IPS-18c (cell line): ENCODE data around the gene SREBF1.

Source experiments
- H3K4me3 ChIP-seq: 2 replicates; pipeline ENCODE4 v1.7.0; 2013; ENCODE audit warnings: low read depth, mild to moderate bottlenecking, low read length, moderate library complexity; ENCODE audit not compliant: insufficient read depth
- H3K9me3 ChIP-seq: one replicate; pipeline ENCODE4 v1.6.1; 2013; ENCODE audit warnings: mild to moderate bottlenecking, low read length, moderate library complexity; ENCODE audit not compliant: control insufficient read depth, insufficient read depth

Gene SREBF1

GRCh38 chr17:17866425-17866824 is 29.6 kb upstream of the SREBF1 start:
- Histone ChIP-seq H3K9me3 (no peaks in the 10 kb centered on the region), H3K4me3 (no peak overlapping the region)

DNA sequence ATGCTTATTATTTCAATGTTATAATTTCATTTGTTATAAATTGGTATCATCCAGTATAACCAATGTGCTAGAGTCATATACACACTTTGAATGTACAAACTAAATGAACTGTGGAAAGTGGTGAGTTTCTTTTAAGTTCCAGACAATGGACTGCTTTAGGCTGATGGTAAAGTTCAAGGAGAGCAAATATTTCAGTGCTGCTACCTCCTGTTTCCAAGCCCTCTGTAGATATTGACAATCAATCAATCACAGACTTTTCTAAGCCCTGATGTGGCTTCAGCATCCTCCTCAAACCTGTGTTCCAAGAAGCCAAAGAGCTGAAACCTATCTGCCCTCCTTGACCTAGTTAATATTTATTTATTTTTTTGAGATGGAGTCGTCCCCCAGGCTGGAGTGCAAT is 28.2 kb upstream of the SREBF1 start:
- H3K4me3 ChIP-seq = no peak overlapping the region
- H3K9me3 ChIP-seq = no peaks in the 10 kb centered on the region

DNA sequence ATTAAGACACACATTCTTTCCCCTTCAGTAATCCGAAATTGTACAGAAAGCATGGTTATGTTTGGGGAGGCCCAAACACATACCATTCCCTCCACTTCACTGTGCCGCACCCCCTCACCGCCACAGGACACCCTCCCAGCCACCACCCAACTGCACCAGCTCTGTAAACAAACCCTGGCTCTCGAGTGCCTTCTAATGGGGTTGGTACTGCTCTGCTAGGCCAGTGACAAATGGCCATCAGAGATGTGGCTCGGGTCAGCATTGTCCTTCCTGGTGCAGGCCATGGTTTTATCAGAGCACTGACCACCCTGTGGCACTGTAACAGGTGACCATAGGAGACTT is 24.0 kb upstream of the SREBF1 start:
- no peak overlapping the region for H3K4me3 ChIP-seq
- no peaks in the 10 kb centered on the region for H3K9me3 ChIP-seq

- H3K9me3 ChIP-seq = no peaks in the 10 kb centered on the region
- H3K4me3 ChIP-seq = no peak overlapping the region
Observed at GRCh38 chr17:17859909-17860765, 23.4 kb upstream of the SREBF1 start.

- no peak overlapping the region for H3K4me3 ChIP-seq
- no peaks in the 10 kb centered on the region for H3K9me3 ChIP-seq
Observed at GRCh38 chr17:17857496-17857895, 20.7 kb upstream of the SREBF1 start.

- no peak overlapping the region for H3K4me3 ChIP-seq
- H3K9me3 ChIP-seq = no peaks in the 10 kb centered on the region
Observed at GRCh38 chr17:17856386-17856785, 19.6 kb upstream of the SREBF1 start.

DNA sequence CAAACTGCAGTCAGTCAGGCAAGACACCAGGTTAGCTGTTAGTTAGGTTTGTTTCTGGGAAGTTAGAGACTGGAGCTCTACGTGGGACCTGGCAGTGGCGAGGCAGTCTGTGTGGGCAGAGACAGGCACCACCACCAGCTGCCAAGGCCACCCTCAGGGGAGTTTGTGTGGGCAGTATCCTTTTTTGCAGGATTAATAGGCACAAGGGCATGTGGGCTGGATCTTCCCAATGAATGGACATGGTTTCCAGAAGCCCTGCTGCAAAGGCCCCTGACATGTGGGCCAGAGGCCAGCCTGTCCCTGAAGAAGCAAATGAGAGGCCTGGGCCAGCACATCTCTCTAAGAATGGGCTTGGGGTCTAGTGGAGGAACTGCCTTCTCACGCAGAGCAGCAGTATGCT is 19.2 kb upstream of the SREBF1 start:
- no peak overlapping the region for H3K4me3 ChIP-seq
- no peaks in the 10 kb centered on the region for H3K9me3 ChIP-seq

DNA sequence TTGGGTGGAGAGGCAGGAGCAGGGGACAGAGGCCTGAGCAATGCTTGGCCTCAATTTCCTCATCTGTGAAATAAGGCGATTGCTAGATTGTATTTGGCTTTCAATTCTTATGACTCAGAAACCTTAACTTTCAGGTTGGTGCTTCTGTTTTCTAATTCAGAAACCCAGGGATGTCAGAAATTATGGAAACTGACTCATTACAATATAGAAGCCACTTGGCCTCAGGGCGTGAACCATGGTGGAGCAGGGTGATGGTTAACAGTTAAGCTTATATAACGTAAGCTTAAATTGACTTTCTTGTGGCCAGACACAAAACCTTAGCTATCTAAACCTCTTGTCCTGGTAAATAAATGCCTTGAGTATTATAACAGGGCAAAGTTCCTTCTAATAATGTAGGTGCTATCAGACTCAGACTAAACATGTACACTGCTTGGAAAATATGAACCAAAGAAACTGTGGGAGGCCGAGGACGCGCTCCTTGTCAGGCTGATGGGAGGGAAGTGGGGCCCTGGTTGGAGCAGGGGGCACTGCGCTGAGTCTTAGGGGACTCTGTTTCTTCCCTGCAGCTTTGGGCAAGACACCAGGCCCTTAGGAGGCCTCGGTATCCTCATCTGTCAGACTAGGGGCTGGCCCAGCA is 17.1 kb upstream of the SREBF1 start:
- Histone ChIP-seq H3K9me3 (no peaks in the 10 kb centered on the region), H3K4me3 (no peak overlapping the region)

GRCh38 chr17:17852930-17853329 is 16.1 kb upstream of the SREBF1 start:
- Histone ChIP-seq H3K9me3 (no peaks in the 10 kb centered on the region), H3K4me3 (no peak overlapping the region)

GRCh38 chr17:17851103-17852002 is 14.6 kb upstream of the SREBF1 start:
- H3K9me3 ChIP-seq = no peaks in the 10 kb centered on the region

GRCh38 chr17:17849845-17850373 is 13.1 kb upstream of the SREBF1 start:
- Histone ChIP-seq H3K9me3 (no peaks in the 10 kb centered on the region), H3K4me3 (no peak overlapping the region)

More at GRCh38 chr17:17851103-17852002, 14.6 kb upstream of the SREBF1 start:
- no peak overlapping the region for H3K4me3 ChIP-seq

GRCh38 chr17:17849147-17849820 is 12.5 kb upstream of the SREBF1 start:
- Histone ChIP-seq H3K4me3 (no peak overlapping the region), H3K9me3 (no peaks in the 10 kb centered on the region)

DNA sequence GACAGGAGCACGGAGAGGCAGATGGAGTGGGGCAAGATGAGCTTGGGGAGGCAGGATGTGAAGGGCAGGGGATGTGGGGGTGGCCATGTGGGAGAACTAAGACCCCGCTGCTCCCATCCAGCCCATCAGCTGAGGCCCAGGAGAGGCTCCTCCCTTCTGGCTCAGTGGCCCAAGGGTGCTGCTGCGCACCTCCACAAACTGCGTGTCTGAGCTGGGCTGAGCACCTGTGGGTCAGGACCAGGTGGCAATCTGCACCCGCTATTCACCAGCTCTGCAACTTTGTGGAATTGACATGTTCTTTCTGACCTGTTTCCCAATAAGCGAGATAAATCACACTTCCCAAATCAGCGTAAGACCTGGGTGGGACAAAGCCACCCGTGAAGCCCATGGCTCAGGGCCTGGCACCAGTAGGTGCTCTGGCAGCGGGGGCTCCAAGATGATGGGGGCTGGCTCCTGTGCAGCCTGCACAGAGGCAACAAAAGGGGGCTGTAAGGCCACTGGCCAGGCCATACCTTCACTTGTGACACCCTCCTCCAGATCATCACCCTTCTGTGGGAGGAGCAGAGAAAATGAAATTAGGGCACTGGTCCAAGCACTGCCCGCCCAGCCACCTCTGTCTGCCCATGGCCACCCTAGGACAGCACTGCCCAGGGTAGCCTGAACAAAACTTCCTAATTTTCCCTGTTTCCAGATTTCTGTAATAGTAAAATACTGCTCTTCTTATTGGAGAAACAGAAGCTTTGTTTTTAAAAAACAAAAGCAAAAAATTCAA is 11.7 kb upstream of the SREBF1 start:
- Histone ChIP-seq H3K4me3 (no peak overlapping the region), H3K9me3 (no peaks in the 10 kb centered on the region)

DNA sequence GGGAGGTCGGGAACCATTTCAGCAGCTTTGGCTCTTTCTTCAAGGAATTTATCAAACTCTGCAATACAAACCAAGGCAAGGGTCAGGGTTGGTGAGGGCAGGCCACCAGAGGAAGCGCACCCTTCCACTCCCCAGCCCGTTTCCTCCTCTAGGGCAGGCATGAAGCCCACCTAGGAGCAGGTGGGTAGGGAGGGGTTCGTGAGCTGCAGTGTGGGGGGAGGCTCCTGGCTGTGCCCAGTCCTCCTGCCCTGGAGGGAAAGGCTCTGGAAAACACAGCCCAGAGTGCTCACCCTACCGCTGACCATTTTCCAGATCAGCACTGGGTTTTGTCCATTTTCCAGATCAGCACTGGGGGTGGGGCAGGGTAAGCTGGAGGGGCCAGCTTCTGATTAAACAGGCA is 10.9 kb upstream of the SREBF1 start:
- H3K4me3 ChIP-seq = no peak overlapping the region
- no peaks in the 10 kb centered on the region for H3K9me3 ChIP-seq

GRCh38 chr17:17847118-17847689 is 10.4 kb upstream of the SREBF1 start:
- Histone ChIP-seq H3K4me3 (no peak overlapping the region), H3K9me3 (no peaks in the 10 kb centered on the region)

- H3K4me3 ChIP-seq = no peak overlapping the region
- no peaks in the 10 kb centered on the region for H3K9me3 ChIP-seq
Observed at GRCh38 chr17:17846645-17847044, 9.9 kb upstream of the SREBF1 start.
